PC-9 (cell line): ENCODE results near the gene SPATA46. TPM values are rescaled to one million over a fixed set of nuclear protein-coding genes. Genes with fewer than 3 reads are reported as not detected.
"Not testable (repeated sequence)": the region's sequence is repeated elsewhere in the genome, so short reads cannot be mapped to it uniquely, and the experiment has no call there.

Experiments
- BruUV-seq: library from RNA; stranded (reverse); fragments of 400-500 nt; replicated peaks from 2 replicates; lab custom pipeline; 2021; lab: Mats Ljungman, UMichigan
- CTCF ChIA-PET: fragments of 300-600 bp; sonication (Branson Sonifier 250); formaldehyde crosslinking; loops from one replicate; lab custom pipeline; 2022; ENCODE audit warnings: antibody characterized with exemption; lab: Charles Lee
- POLR2A ChIA-PET: fragments of 300-600 bp; sonication (Branson Sonifier 250); formaldehyde crosslinking; loops from one replicate; lab custom pipeline; 2022; ENCODE audit warnings: antibody characterized with exemption; ENCODE audit not compliant: unreplicated experiment; lab: Charles Lee
- DNase-seq, 2 experiments: peaks; one replicate each; pipeline versions ENCODE4 v3.0.0 to v3.0.0-alpha.2; 2015 to 2022; ENCODE audit warnings: mixed read lengths in 1 of 2
- H2AFZ ChIP-seq: fragments of 200-600 bp; sonication (generic); 2 replicates; pipeline ENCODE4 v1.8.1; 2017; ENCODE audit warnings: antibody characterized with exemption
- H3F3A ChIP-seq: fragments of 200-600 bp; sonication (generic); 2 replicates; pipeline ENCODE4 v1.8.1; 2017; ENCODE audit warnings: antibody characterized with exemption, mild to moderate bottlenecking, low read depth; ENCODE audit not compliant: insufficient read depth
- H3K27ac ChIP-seq: fragments of 200-600 bp; sonication (generic); 2 replicates; pipeline ENCODE4 v1.6.1; 2016; ENCODE audit warnings: mixed run types
- H3K27me3 ChIP-seq: fragments of 200-600 bp; sonication (generic); 2 replicates; pipeline ENCODE4 v1.6.1; 2016; ENCODE audit warnings: low read depth, mixed run types; ENCODE audit not compliant: insufficient read depth
- H3K36me3 ChIP-seq: fragments of 200-600 bp; sonication (generic); 2 replicates; pipeline ENCODE4 v1.6.1; 2016; ENCODE audit warnings: low read depth, mixed run types
- H3K4me1 ChIP-seq: fragments of 200-600 bp; sonication (generic); replicated peaks from 2 replicates; pipeline ENCODE4 v1.6.1; 2016; ENCODE audit warnings: mixed run types; ENCODE audit not compliant: insufficient read depth
- H3K4me2 ChIP-seq: fragments of 200-600 bp; sonication (generic); 2 replicates; pipeline ENCODE4 v1.6.1; 2017; ENCODE audit warnings: mixed run types
- H3K4me3 ChIP-seq: fragments of 200-600 bp; sonication (generic); 2 replicates; pipeline ENCODE4 v1.6.1; 2016; ENCODE audit warnings: mixed run types
- H3K79me2 ChIP-seq: fragments of 200-600 bp; sonication (generic); 2 replicates; pipeline ENCODE4 v1.6.1; 2017; ENCODE audit warnings: low read depth, mixed run types
- H3K9me2 ChIP-seq: fragments of 200-600 bp; sonication (generic); 2 replicates; pipeline ENCODE4 v1.8.1; 2017; ENCODE audit warnings: mild to moderate bottlenecking; ENCODE audit not compliant: insufficient read depth
- H3K9me3 ChIP-seq: fragments of 200-600 bp; sonication (generic); 2 replicates; pipeline ENCODE4 v1.8.1; 2016; ENCODE audit warnings: low read depth; ENCODE audit not compliant: insufficient read depth
- H4K20me1 ChIP-seq: fragments of 200-600 bp; sonication (generic); 2 replicates; pipeline ENCODE4 v1.8.1; 2017; ENCODE audit not compliant: insufficient read depth
- CTCF ChIP-seq: fragments of 200-600 bp; sonication (generic); conservative IDR thresholded peaks from 2 replicates; pipeline ENCODE4 v1.6.1; 2017; ENCODE audit warnings: mixed run types, antibody characterized with exemption, mild to moderate bottlenecking, moderate library complexity
- EZH2 ChIP-seq: fragments of 200-600 bp; sonication (generic); IDR thresholded peaks from 2 replicates; pipeline ENCODE4 v1.8.0; 2017; ENCODE audit warnings: antibody characterized with exemption, low read depth
- intact Hi-C: fragments of 100-400 bp; cut with micrococcal nuclease; formaldehyde crosslinking; loops from one replicate; pipeline ENCODE4 v1.10.0; 2022; ENCODE audit not compliant: unreplicated experiment
- total RNA-seq: library from RNA; stranded (reverse); gene quantifications from 2 replicates; pipeline ENCODE4 v1.2.3, GENCODE V29; 2021

The SPATA46 gene
- total RNA-seq, 1 experiment from 2014 or later, result not detected

GRCh38 chr1:162353702-162354101, 23.0 kb downstream of the SPATA46 start:
- Histone ChIP-seq H3K36me3 (peaks cover 11% of the 10 kb centered on the region), H3K4me1 (peaks cover 24% of the 10 kb centered on the region), H4K20me1 (no peaks in the 10 kb centered on the region), H3K9me3 (no peaks in the 10 kb centered on the region), H3K4me3 (no peak overlapping the region), H3K27me3 (no peaks in the 10 kb centered on the region), H3F3A (peaks cover 17% of the 10 kb centered on the region), H2AFZ (no peak overlapping the region), H3K4me2 (no peak overlapping the region), H3K9me2 (no peaks in the 10 kb centered on the region), H3K79me2 (no peaks in the 10 kb centered on the region), H3K27ac (no peak overlapping the region)
- CTCF ChIA-PET, result no interaction called here
- no peak for TF ChIP-seq EZH2
- intact Hi-C loops, result no loop called here
- POLR2A ChIA-PET, result no interaction called here
- no peak for DNase-seq
- BruUV-seq, result no TSS peak

GRCh38 chr1:162353078-162353477, 23.6 kb downstream of the SPATA46 start:
- Histone ChIP-seq H3K4me3 (no peak overlapping the region), H3K36me3 (peaks cover 10% of the 10 kb centered on the region), H3K27me3 (no peaks in the 10 kb centered on the region), H3K4me2 (no peak overlapping the region), H3K4me1 (peaks cover 30% of the 10 kb centered on the region), H3K9me3 (no peaks in the 10 kb centered on the region), H3K9me2 (no peaks in the 10 kb centered on the region), H4K20me1 (no peaks in the 10 kb centered on the region), H3K27ac (no peak overlapping the region), H3K79me2 (no peaks in the 10 kb centered on the region), H3F3A (peaks cover 21% of the 10 kb centered on the region), H2AFZ (no peak overlapping the region)
- no peak for DNase-seq
- intact Hi-C loops, result no loop called here
- TF ChIP-seq EZH2 (no peak), CTCF (no peak)
- ChIA-PET CTCF (no interaction called here), POLR2A (no interaction called here)
- no TSS peak for BruUV-seq

GRCh38 chr1:162351874-162352273, 24.8 kb downstream of the SPATA46 start:
- H3K27ac ChIP-seq, H3K4me3 ChIP-seq, H3K27me3 ChIP-seq, intact Hi-C loops, CTCF ChIA-PET, H3K79me2 ChIP-seq, H2AFZ ChIP-seq, DNase-seq, H4K20me1 ChIP-seq, H3K9me2 ChIP-seq, POLR2A ChIA-PET, H3K9me3 ChIP-seq, H3K36me3 ChIP-seq, H3K4me2 ChIP-seq, BruUV-seq: not testable (repeated sequence)
- Histone ChIP-seq H3F3A (peaks cover 30% of the 10 kb centered on the region), H3K4me1 (peaks cover 42% of the 10 kb centered on the region)

GRCh38 chr1:162351246-162351842, 25.3 kb downstream of the SPATA46 start:
- intact Hi-C loops, result no loop called here
- H3F3A ChIP-seq, result peaks cover 35% of the 10 kb centered on the region
- H3K79me2 ChIP-seq, result no peaks in the 10 kb centered on the region
- H3K4me1 ChIP-seq, result peaks cover 48% of the 10 kb centered on the region
- ChIA-PET POLR2A (interaction anchor here (0.6 kb wide), 1 partner anchor 135 kb away, joined by 3 read pairs; no protein-coding TSS in a partner anchor), CTCF (interaction anchor here (0.5 kb wide), 1 partner anchor 327 kb away, joined by 3 read pairs; no protein-coding TSS in a partner anchor)
- TF ChIP-seq EZH2, result no peak
- TF ChIP-seq CTCF, result no peak
- H3K9me2 ChIP-seq, result no peaks in the 10 kb centered on the region
- peaks cover 13% of the 10 kb centered on the region for H3K36me3 ChIP-seq
- no peak overlapping the region for H3K4me3 ChIP-seq
- DNase-seq, result no peak
- H4K20me1 ChIP-seq, result no peaks in the 10 kb centered on the region
- BruUV-seq, result no TSS peak
- no peak overlapping the region for H3K4me2 ChIP-seq
- H2AFZ ChIP-seq, result no peak overlapping the region
- no peak overlapping the region for H3K27ac ChIP-seq
- H3K27me3 ChIP-seq, result no peaks in the 10 kb centered on the region
- no peaks in the 10 kb centered on the region for H3K9me3 ChIP-seq
